ENCODE data around the gene GCDH.
A peak's percentile ranks its signal among the peaks of the same experiment; 100 is the strongest.
"Not testable (repeated sequence)": the region's sequence is repeated elsewhere in the genome, so short reads cannot be mapped to it uniquely, and the experiment has no call there.

Gene GCDH

GRCh38 chr19:12890787-12891552, at the start of gene GCDH:
TSS of gene GCDH (plus strand) at chr19:12891160. CDS start at chr19:12891305, 145 bp downstream.
- H3K27ac Mint-ChIP-seq, result peak within 1 kb of the TSS; percentile 95
- peaks cover 23% of the 10 kb centered on the region for H3K4me1 Mint-ChIP-seq (ENCODE audit: low read depth)
- H3K27me3 Mint-ChIP-seq, result no peaks in the 10 kb centered on the region
- no peaks in the 10 kb centered on the region for H3K9me3 Mint-ChIP-seq (ENCODE audit: low read depth)
- peaks cover 3% of the 10 kb centered on the region for H3K36me3 Mint-ChIP-seq
- peak within 1 kb of the TSS; percentile 99 for H3K4me3 Mint-ChIP-seq

GRCh38 chr19:12842511-12842910, 48.4 kb upstream of the GCDH start:
- Mint-ChIP-seq H3K9me3 (ENCODE audit: low read depth) (no peaks in the 10 kb centered on the region), H3K36me3 (peaks cover 3% of the 10 kb centered on the region), H3K27ac (no peak overlapping the region), H3K4me1 (ENCODE audit: low read depth) (peaks cover 31% of the 10 kb centered on the region), H3K4me3 (no peak overlapping the region), H3K27me3 (peaks cover 49% of the 10 kb centered on the region)

DNA sequence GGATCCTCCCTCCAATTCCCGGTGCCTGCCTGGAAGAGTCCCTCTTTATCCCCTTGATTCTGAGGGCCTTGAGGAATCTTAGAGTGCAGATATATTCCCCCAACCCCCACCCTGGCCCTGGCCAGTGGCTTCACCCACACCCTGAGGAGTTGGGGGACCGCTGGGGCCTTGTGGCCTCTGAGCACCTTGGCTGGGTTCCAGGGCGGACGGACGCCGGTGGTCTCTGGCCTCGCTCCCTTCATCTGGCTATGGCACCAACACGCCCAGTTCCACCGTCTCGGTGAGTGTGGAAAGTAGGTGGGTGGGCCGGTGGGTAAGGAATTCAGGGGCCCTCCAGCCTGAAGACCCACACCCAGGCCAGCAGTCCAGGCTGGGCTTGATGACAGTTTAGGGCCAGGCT, 47.6 kb upstream of the GCDH start:
- H3K36me3 Mint-ChIP-seq, result peaks cover 3% of the 10 kb centered on the region
- H3K9me3 Mint-ChIP-seq (ENCODE audit: low read depth), result no peaks in the 10 kb centered on the region
- H3K27me3 Mint-ChIP-seq, result peaks cover 44% of the 10 kb centered on the region

GRCh38 chr19:12843999-12844732, 46.8 kb upstream of the GCDH start:
- Mint-ChIP-seq H3K27ac (no peak overlapping the region), H3K9me3 (ENCODE audit: low read depth) (no peaks in the 10 kb centered on the region), H3K4me3 (no peak overlapping the region), H3K36me3 (peaks cover 3% of the 10 kb centered on the region), H3K27me3 (peaks cover 45% of the 10 kb centered on the region), H3K4me1 (ENCODE audit: low read depth) (peaks cover 24% of the 10 kb centered on the region)

More for the DNA sequence above, 47.6 kb upstream of the GCDH start:
- no peak overlapping the region for H3K4me3 Mint-ChIP-seq
- H3K27ac Mint-ChIP-seq, result no peak overlapping the region
- peaks cover 25% of the 10 kb centered on the region for H3K4me1 Mint-ChIP-seq (ENCODE audit: low read depth)

- not testable (repeated sequence) for H3K4me3 Mint-ChIP-seq; H3K9me3 Mint-ChIP-seq (ENCODE audit: low read depth); H3K4me1 Mint-ChIP-seq (ENCODE audit: low read depth); H3K36me3 Mint-ChIP-seq; H3K27ac Mint-ChIP-seq
- H3K27me3 Mint-ChIP-seq, result peaks cover 25% of the 10 kb centered on the region
Measured at GRCh38 chr19:12846613-12847012, 44.3 kb upstream of the GCDH start.

DNA sequence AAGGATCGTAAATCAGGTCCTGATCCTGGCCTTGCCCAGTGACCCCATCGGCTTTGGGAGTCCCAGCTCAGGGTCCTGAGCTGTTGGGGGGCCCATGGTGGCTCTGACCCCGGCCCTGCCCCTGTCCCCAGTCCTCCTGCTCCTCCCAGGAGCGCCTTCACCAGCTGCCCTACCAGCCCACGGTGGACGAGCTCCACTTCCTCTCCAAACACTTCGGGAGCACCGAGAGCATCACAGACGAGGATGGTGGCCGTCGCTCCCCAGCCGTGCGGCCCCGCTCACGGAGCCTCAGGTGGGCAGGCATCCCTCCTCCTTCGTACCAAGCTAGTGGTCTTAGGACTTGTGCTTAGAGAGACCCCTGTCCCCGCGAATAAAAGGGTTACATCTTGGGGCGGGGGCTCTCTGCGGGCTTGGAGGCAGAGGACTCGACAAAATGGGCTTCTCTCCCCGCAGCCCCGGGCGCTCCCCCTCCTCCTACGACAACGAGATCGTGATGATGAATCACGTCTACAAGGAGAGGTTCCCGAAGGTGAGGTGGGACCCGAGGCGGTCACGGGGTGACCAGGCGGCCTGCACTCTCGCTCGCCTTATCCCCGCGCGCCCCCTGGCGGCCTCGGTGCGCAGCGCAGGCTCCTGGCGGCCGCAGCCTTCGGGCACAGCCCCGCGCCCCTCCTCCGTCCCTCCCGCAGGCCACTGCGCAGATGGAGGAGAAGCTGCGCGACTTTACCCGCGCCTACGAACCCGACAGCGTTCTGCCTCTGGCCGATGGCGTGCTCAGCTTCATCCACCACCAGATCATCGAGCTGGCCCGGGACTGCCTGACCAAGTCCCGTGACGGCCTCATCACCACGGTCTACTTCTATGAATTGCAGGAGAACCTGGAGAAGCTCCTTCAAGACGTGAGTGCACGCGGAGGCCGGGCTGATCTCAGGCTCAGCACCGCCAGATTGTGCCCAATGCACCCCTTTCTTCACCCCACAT, 43.5 kb upstream of the GCDH start:
- Mint-ChIP-seq H3K27ac (no peak overlapping the region), H3K9me3 (ENCODE audit: low read depth) (no peaks in the 10 kb centered on the region), H3K36me3 (no peaks in the 10 kb centered on the region), H3K4me3 (peak overlapping the region; percentile 58), H3K4me1 (ENCODE audit: low read depth) (peaks cover 2% of the 10 kb centered on the region), H3K27me3 (peaks cover 20% of the 10 kb centered on the region)

- Mint-ChIP-seq H3K27ac (no peak overlapping the region), H3K4me3 (no peak overlapping the region), H3K9me3 (ENCODE audit: low read depth) (peaks cover 7% of the 10 kb centered on the region), H3K36me3 (no peaks in the 10 kb centered on the region), H3K4me1 (ENCODE audit: low read depth) (no peaks in the 10 kb centered on the region), H3K27me3 (no peaks in the 10 kb centered on the region)
Measured at GRCh38 chr19:12856653-12857052, 34.3 kb upstream of the GCDH start.

GRCh38 chr19:12858041-12858928, 32.7 kb upstream of the GCDH start:
- Mint-ChIP-seq H3K9me3 (ENCODE audit: low read depth) (peaks cover 7% of the 10 kb centered on the region), H3K27me3 (no peaks in the 10 kb centered on the region), H3K4me1 (ENCODE audit: low read depth) (no peaks in the 10 kb centered on the region), H3K27ac (no peak overlapping the region), H3K36me3 (no peaks in the 10 kb centered on the region), H3K4me3 (no peak overlapping the region)

DNA sequence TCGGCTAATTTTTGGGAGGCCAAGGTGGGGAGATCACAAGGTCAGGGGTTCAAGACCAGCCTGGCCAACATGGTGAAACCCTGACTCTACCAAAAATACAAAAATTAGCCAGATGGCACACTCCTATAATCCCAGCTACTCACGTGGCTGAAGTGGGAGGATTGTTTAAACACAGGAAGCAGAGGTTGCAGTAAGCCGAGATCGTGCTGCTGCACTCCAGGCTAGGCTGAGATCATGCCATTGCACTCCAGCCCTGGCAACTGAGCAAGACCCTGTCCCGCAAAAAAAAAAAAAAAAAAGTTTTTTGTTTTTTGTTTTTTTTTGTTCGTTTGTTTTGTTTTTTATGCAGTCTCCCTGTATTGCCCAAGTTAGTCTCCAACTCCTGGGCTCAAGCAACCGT, 31.4 kb upstream of the GCDH start:
- Mint-ChIP-seq H3K36me3 (no peaks in the 10 kb centered on the region), H3K27ac (no peak overlapping the region), H3K9me3 (ENCODE audit: low read depth) (peaks cover 7% of the 10 kb centered on the region), H3K4me1 (ENCODE audit: low read depth) (no peaks in the 10 kb centered on the region), H3K4me3 (no peak overlapping the region), H3K27me3 (no peaks in the 10 kb centered on the region)

DNA sequence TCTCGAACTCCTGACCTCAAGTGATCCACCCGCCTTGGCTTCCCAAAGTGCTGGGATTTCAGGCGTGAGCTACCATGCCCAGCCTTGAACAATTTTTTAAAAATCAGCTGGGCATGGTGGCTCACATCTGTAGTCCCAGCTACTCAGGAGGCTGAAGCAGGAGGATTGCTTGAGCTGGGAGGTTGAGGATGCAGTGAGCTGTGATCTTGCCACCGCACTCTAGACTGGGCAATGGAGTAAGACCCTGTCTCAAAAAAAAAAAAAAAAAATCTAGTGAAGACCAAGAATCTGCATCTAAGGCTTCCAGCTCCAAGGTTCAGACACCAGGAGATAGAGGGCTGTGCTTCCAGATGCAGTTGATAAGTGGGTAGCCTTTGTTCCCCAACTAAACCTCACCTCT, 26.8 kb upstream of the GCDH start:
- Mint-ChIP-seq H3K9me3 (ENCODE audit: low read depth) (no peaks in the 10 kb centered on the region), H3K4me3 (no peak overlapping the region), H3K4me1 (ENCODE audit: low read depth) (peaks cover 6% of the 10 kb centered on the region), H3K27me3 (no peaks in the 10 kb centered on the region), H3K36me3 (no peaks in the 10 kb centered on the region), H3K27ac (no peak overlapping the region)

DNA sequence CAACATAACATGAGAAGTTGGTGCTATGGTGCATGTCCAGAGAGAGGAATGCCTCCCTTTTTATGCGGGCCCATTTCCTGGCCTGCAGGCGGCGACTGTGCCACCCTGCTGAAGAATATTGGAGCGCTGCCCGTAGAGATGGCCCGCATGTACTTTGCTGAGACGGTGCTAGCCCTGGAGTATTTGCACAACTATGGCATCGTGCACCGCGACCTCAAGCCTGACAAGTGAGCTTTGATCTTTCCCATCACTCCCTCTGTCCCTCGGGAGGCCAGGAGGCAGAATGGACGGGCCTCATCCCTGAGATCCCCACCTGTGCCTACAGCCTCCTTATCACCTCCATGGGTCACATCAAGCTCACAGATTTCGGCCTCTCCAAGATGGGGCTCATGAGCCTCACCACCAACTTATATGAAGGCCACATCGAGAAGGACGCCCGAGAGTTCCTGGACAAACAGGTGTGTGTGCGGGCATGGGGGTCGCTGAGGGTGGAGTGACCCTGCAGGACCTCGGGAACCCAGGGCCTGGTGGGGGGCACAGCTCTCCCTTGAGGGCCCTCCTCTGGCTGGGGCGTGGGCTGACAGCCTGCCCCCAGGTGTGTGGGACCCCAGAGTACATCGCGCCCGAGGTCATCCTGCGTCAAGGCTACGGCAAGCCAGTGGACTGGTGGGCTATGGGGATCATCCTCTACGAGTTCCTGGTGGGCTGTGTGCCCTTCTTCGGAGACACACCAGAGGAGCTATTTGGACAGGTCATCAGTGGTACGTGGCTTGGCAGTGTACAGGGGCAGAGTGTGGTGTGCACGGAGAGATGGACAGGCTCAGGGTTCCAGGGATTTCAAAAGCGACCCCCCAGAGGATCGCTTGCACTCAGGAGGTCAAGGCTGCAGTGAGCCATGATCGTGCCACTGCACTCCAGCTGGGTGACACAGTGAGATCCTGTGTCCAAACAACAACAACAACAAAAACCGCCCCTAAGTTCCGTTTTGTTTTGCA, 25.9 kb upstream of the GCDH start:
- Mint-ChIP-seq H3K27me3 (no peaks in the 10 kb centered on the region), H3K4me1 (ENCODE audit: low read depth) (peaks cover 6% of the 10 kb centered on the region), H3K27ac (no peak overlapping the region), H3K4me3 (peak overlapping the region; percentile 38), H3K9me3 (ENCODE audit: low read depth) (no peaks in the 10 kb centered on the region), H3K36me3 (no peaks in the 10 kb centered on the region)

DNA sequence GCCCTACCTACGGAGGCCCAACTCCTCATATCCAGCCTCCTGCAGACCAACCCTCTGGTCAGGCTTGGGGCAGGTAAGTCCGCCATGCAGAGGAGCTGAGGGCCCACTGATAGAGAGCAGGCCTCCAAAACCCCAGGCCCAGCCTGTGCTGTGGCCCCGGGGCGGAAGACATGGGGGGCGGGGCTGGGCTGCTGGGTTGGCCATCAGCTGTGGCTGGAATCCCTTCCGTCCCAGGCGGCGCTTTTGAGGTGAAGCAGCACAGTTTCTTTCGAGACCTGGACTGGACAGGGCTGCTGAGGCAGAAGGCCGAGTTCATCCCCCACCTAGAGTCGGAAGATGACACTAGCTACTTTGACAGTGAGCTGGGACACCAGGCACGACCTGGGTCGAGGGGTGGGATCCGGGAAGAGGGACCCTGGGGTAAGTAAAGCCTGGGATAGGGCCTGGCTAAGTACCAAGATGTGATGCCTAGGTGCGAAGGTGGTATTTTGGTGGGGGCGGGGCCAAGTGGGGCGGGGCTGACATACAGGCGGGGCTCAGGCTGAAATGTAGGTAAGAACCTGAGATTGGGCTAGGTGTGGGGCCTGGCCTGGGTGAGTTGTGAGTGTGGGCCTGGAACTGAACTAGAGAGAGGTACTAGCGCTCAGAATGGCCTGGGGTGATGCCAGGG, 25.1 kb upstream of the GCDH start:
- H3K27ac Mint-ChIP-seq, result no peak overlapping the region
- peaks cover 6% of the 10 kb centered on the region for H3K4me1 Mint-ChIP-seq (ENCODE audit: low read depth)
- H3K36me3 Mint-ChIP-seq, result no peaks in the 10 kb centered on the region
- peak overlapping the region; percentile 13 for H3K4me3 Mint-ChIP-seq
- no peaks in the 10 kb centered on the region for H3K9me3 Mint-ChIP-seq (ENCODE audit: low read depth)
- H3K27me3 Mint-ChIP-seq, result no peaks in the 10 kb centered on the region

Measured in activated naive CD8-positive, alpha-beta T cell (primary cell).